Heart left ventricle (tissue), 13 donors: ENCODE measurements around the gene MTCH2.

Experiments used
- POLR2A ChIP-seq, 2 donors: fragments of 450-650 bp; IDR thresholded peaks; one replicate each; pipeline ENCODE4 v1.6.1; 2017; ENCODE audit warnings: antibody characterized with exemption in 2 of 2, mild to moderate bottlenecking in 2 of 2, moderate library complexity in 2 of 2
- TF ChIP-seq, protein P1 (sequence below), 12 donors: fragments of 200-600 bp; sonication (generic) in 4 of 12; IDR thresholded peaks; one replicate each; pipeline versions ENCODE4 v1.5.0 to v1.8.0; 2018 to 2022; ENCODE audit warnings: antibody characterized with exemption in 12 of 12, mild to moderate bottlenecking in 5 of 12
- donor health status: ischemic (EF 13 %, LVEDD 7.1; RV severe dilation, severe dysfunction).
- donor health status: DM: no; HTN: yes; CAD: no.
- donor health status: DM: no; HTN: no; CAD: no.
- donor health status: ischemic (EF 25% LVEDD 6.9; RV normal size, moderate dysfunction).
- donor health status: ischemic (EF 25% LVEDD 5.7; RV mildly dilated, moderate dysfunction).
- donor health status: ischemic (EF 35%, LVEDD 5.7; RV mildly dilated, moderate dysfunction).
- donor health status: nonischemic (EF 11% LVEDD 7.7; RV severe dilation, severe dysfunction).
- donor health status: DM: yes; HTN: yes; CAD: no.
- donor health status: PGD.
- donor health status: ischemic (EF 29% LVEDD 5.4; RV normal size, mild dysfunction).
- donor health status: nonischemic (EF 23%, LVEDD 6.1; RV moderate dilation, normal function).

DNA sequence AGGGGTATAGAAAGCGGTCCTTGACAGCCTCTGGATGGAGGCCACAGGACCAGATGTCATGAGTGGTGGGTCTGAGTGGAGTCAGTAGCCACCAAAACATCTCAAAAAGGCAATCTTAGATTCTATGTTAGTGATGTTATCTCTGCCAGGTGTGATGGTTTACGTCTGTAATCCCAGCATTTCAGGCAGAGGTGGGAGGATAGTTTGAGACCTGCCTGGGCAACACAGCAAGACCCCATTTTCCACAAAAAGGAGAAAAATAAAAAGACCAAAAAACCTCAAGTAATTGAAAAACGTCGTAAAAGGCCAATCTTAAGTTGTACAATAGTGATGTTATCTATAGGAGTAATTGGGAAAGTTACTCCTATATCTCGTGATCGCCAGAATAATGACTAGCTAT is 3.7 kb upstream of the MTCH2 start:
- TF ChIP-seq, protein P1, sequence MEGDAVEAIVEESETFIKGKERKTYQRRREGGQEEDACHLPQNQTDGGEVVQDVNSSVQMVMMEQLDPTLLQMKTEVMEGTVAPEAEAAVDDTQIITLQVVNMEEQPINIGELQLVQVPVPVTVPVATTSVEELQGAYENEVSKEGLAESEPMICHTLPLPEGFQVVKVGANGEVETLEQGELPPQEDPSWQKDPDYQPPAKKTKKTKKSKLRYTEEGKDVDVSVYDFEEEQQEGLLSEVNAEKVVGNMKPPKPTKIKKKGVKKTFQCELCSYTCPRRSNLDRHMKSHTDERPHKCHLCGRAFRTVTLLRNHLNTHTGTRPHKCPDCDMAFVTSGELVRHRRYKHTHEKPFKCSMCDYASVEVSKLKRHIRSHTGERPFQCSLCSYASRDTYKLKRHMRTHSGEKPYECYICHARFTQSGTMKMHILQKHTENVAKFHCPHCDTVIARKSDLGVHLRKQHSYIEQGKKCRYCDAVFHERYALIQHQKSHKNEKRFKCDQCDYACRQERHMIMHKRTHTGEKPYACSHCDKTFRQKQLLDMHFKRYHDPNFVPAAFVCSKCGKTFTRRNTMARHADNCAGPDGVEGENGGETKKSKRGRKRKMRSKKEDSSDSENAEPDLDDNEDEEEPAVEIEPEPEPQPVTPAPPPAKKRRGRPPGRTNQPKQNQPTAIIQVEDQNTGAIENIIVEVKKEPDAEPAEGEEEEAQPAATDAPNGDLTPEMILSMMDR (IDR thresholded peaks at IDR 0.05): no peak
- TF ChIP-seq POLR2A (IDR thresholded peaks at IDR 0.05): no peak
